Lower lobe of right lung (tissue), 2 donors: ENCODE data around the gene PPP1R36. TPM values are rescaled to one million over a fixed set of nuclear protein-coding genes. Genes with fewer than 3 reads are reported as not detected.
"Not testable (repeated sequence)": the region's sequence is repeated elsewhere in the genome, so short reads cannot be mapped to it uniquely, and the experiment has no call there.

Source experiments
- ATAC-seq, 2 donors: fragments of 200-7000 bp; cut with Tn5 transposase; one replicate each; pipeline ENCODE4 v1.9.1; 2020 to 2022; ENCODE audit warnings: mild to moderate bottlenecking in 2 of 2, moderate library complexity in 2 of 2
- DNase-seq: peaks from one replicate; pipeline ENCODE4 v3.0.0-alpha.2; 2020
- H3K27ac ChIP-seq: fragments of 200-600 bp; one replicate; pipeline ENCODE4 v1.8.0; 2022
- H3K27me3 ChIP-seq: fragments of 200-600 bp; one replicate; pipeline ENCODE4 v1.8.0; 2022; ENCODE audit warnings: low read depth
- H3K36me3 ChIP-seq: fragments of 200-600 bp; one replicate; pipeline ENCODE4 v1.8.0; 2022; ENCODE audit warnings: mild to moderate bottlenecking
- H3K4me1 ChIP-seq: fragments of 200-600 bp; one replicate; pipeline ENCODE4 v1.8.0; 2022
- H3K4me3 ChIP-seq: fragments of 200-600 bp; one replicate; pipeline ENCODE4 v1.8.0; 2022; ENCODE audit warnings: mild to moderate bottlenecking
- H3K9me3 ChIP-seq: fragments of 200-600 bp; one replicate; pipeline ENCODE4 v1.8.0; 2022
- intact Hi-C: fragments of 100-400 bp; cut with DNase I; formaldehyde crosslinking; loops from one replicate; pipeline ENCODE4 v1.11.0; 2022
- total RNA-seq: library from RNA; stranded (reverse); fragmentation: NEBNext Ultra II Directional; extraction: Animal tissue kit (Norgen Biotek cat#: 25700); gene quantifications from one replicate; pipeline ENCODE4 v1.2.1, GENCODE V29; 2021
- TF ChIP-seq, protein P1 (sequence below): fragments of 200-600 bp; IDR thresholded peaks from one replicate; pipeline ENCODE4 v1.8.0; 2022; ENCODE audit warnings: antibody characterized with exemption, mild to moderate bottlenecking
- donor health status: DM: no; HTN: yes; CAD: no; lungs with severe emphysema.

The PPP1R36 gene
- total RNA-seq, 1 donor from 2014 or later: 0.97 TPM

DNA sequence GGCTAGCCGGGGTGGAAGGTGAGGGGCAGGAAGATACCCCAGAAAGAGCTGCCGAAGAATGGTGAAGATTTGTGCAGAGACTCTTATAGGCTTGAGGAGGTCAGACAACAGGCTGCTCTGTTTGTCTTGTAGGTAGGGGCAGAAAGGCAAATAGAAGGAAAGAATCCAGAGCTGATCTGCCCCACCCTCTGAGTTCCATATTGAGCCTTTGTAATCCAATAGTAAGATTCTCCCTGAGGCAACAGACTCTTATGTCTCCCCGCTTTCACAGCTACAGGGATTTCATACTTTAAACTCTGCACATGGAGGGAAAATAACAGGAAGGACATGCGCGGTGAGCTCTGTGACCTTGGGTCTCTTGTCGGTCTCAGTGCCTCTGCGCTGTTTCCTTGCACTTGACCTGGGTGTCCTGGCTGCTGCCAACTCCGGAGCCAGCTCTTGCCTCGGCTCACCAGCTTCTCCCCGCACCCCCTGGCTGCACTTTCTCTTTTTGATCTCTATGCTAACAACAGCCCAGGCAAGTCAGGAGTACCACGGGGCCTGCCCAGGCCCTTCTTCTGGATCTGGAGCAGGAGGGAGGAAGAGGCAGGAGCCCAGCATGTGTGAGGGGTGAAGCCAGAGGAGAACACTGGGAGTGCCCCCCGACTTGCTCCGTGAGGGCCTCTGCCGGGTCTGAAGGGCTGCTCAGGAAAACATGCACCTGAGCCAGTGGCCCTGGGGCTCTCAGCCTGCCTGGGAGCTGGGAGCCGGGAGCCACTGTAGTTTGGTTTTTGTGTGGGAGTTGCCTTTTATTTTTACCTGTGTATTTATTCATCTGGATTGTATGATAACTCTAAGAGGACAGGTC, 75.8 kb downstream of the PPP1R36 start:
- peak; percentile 43 to 67 for ATAC-seq

DNA sequence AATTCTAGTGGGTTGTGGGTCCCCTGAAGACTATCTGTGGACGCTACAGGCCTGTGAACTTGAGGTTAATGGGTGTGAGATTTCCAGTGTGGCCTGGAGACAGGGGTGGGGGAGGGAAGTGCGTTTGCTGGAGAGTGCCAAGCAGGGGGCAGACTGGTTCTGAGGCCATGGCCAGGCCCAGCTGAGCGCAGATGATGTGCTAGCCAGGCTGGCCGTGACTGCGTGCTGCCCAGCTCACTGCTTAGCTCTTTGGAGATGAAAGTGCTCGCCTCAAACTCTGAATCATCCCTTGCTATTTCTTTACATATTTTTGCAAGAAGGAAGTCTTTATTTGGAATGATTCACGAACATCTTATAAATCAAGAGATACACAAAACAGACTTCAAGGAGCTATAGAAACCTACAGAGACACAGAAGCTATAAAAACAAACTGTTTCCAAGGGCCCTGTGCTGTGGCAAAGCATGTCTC, 79.2 kb downstream of the PPP1R36 start:
- no peak for DNase-seq
- H3K9me3 ChIP-seq: no peaks in the 10 kb centered on the region
- H3K4me1 ChIP-seq: no peaks in the 10 kb centered on the region
- no peak overlapping the region for H3K27ac ChIP-seq
- TF ChIP-seq, protein P1, sequence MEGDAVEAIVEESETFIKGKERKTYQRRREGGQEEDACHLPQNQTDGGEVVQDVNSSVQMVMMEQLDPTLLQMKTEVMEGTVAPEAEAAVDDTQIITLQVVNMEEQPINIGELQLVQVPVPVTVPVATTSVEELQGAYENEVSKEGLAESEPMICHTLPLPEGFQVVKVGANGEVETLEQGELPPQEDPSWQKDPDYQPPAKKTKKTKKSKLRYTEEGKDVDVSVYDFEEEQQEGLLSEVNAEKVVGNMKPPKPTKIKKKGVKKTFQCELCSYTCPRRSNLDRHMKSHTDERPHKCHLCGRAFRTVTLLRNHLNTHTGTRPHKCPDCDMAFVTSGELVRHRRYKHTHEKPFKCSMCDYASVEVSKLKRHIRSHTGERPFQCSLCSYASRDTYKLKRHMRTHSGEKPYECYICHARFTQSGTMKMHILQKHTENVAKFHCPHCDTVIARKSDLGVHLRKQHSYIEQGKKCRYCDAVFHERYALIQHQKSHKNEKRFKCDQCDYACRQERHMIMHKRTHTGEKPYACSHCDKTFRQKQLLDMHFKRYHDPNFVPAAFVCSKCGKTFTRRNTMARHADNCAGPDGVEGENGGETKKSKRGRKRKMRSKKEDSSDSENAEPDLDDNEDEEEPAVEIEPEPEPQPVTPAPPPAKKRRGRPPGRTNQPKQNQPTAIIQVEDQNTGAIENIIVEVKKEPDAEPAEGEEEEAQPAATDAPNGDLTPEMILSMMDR: no peak
- ATAC-seq: peak; percentile 11 to 34
- intact Hi-C loops: no loop called here
- H3K27me3 ChIP-seq: no peaks in the 10 kb centered on the region
- no peak overlapping the region for H3K4me3 ChIP-seq
- no peaks in the 10 kb centered on the region for H3K36me3 ChIP-seq

More for the DNA sequence above, 75.8 kb downstream of the PPP1R36 start:
- Histone ChIP-seq H3K27ac (no peak overlapping the region), H3K36me3 (no peaks in the 10 kb centered on the region), H3K4me1 (no peaks in the 10 kb centered on the region), H3K27me3 (no peaks in the 10 kb centered on the region), H3K9me3 (no peaks in the 10 kb centered on the region), H3K4me3 (no peak overlapping the region)
- intact Hi-C loops: no loop called here
- DNase-seq: no peak
- TF ChIP-seq, protein P1: no peak

DNA sequence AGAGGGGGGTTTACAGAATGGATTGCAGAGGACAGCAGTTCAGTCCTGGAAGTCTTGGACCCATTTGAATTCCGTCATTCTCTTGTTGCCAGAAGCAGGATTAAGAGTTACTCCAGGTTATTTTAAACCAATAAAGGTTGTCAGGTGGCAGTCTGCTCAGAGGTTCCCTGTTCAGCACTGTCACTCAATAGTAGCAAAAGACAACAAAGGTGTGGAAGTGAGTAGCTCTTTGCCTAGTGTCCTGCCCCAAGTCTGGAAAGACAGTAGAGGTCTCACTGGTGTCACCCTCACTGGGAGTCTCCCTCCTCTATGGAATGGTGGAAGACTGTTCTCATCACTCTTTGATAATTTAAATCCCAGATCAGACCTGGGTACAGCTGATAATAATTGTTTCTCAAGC, 81.0 kb downstream of the PPP1R36 start:
- no peak for ATAC-seq
- H3K27ac ChIP-seq: no peak overlapping the region
- TF ChIP-seq, protein P1: no peak
- H3K4me1 ChIP-seq: no peaks in the 10 kb centered on the region
- intact Hi-C loops: no loop called here
- DNase-seq: no peak
- no peaks in the 10 kb centered on the region for H3K36me3 ChIP-seq
- H3K9me3 ChIP-seq: no peaks in the 10 kb centered on the region
- no peak overlapping the region for H3K4me3 ChIP-seq
- no peaks in the 10 kb centered on the region for H3K27me3 ChIP-seq

DNA sequence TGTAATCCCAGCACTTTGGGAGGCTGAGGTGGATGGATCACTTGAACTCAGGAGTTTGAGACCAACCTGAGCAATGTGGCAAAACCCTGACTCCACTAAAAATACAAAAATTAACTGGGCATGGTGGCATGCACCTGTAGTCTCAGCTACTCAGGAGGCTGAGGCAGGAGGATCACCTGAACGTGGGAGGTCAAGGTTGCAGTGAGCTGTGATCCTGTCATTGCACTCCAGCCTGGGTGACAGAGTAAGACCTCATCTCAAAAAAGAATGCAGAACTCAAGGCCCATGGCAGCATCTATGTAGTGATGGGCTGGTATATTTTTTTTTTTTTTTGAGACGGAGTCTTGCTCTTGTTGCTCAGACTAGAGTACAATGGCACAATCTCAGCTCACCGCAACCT, 81.5 kb downstream of the PPP1R36 start:
- intact Hi-C loops, DNase-seq, H3K9me3 ChIP-seq, H3K36me3 ChIP-seq, H3K4me1 ChIP-seq, H3K27me3 ChIP-seq, ATAC-seq, H3K27ac ChIP-seq, H3K4me3 ChIP-seq: not testable (repeated sequence)

DNA sequence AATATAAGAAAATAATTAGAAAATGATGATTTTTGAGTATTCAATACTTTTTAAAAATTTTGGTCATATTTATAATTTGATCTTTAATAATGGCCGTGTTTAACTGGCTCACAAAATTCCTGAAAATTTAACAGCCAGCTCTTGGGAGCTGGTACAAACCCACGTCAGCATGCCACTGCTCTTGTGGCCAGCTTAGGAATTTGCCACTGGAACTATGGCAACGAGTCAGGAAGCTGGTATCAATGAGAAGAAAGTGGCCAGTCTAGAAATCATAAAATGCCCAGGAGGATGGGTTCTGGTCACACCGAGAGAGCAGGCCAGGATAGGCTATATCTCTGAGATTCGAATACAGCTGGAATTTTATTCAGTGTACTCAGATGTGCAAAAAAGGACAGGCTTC, 82.3 kb downstream of the PPP1R36 start:
- ATAC-seq (peak in 1 of 2 donors; percentile 29), DNase-seq (no peak)
- Histone ChIP-seq H3K4me1 (peaks cover 8% of the 10 kb centered on the region), H3K36me3 (no peaks in the 10 kb centered on the region), H3K9me3 (no peaks in the 10 kb centered on the region), H3K27ac (no peak overlapping the region), H3K4me3 (no peak overlapping the region), H3K27me3 (no peaks in the 10 kb centered on the region)
- intact Hi-C loops: no loop called here
- TF ChIP-seq, protein P1: no peak

DNA sequence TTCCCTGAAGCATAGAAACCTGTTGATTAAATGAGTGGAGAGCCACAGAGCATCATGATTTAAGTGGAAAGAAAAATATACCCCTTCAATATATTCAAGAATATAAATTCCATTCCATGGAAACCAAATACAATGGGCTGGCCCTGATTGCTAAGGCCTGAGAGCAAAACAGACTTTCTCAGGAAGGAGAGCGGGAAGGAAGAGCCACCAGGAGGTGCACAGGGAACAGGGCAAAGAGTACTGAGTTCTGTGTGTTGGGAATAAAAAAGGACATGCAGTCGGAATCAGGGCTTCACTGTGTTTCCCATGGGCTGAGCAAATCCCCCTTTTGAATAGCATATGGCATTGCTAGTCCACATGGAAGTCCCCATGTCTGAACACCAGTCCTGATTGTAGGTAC, 84.8 kb downstream of the PPP1R36 start:
- Histone ChIP-seq H3K27ac (no peak overlapping the region), H3K27me3 (no peaks in the 10 kb centered on the region), H3K36me3 (no peaks in the 10 kb centered on the region), H3K4me3 (no peak overlapping the region), H3K4me1 (peaks cover 8% of the 10 kb centered on the region), H3K9me3 (no peaks in the 10 kb centered on the region)
- ATAC-seq (no peak), DNase-seq (no peak)
- TF ChIP-seq, protein P1: no peak
- intact Hi-C loops: no loop called here
